Measurements from ENCODE around the gene IQCH. TPM values are rescaled to one million over a fixed set of nuclear protein-coding genes. Genes with fewer than 3 reads are reported as not detected.

IQCH gene
- total and polyA plus RNA-seq, 2 of the 4 experiments (the other 2 are of a cell fraction), result 0.60 to 2.5 TPM

- ATAC-seq (ENCODE audit: low read depth), result no peak
- peak; percentile 2 for DNase-seq
- Histone ChIP-seq H2AFZ (replicated peaks; ENCODE audit: low read length, poor library complexity) (no peak overlapping the region), H3K27me3 (ENCODE audit: control insufficient read depth, insufficient read depth, low read length) (peaks cover 2% of the 10 kb centered on the region), H2AK9ac (replicated peaks; ENCODE audit: low read depth, low read length, poor library complexity) (no peak overlapping the region), H3K9me1 (ENCODE audit: insufficient read depth, low read length) (no peaks in the 10 kb centered on the region), H3K14ac (replicated peaks; ENCODE audit: low read depth, low read length) (no peak overlapping the region), H3K36me3 (ENCODE audit: control insufficient read depth, insufficient read depth, low read length) (no peaks in the 10 kb centered on the region), H3K18ac (ENCODE audit: low read depth, low read length) (no peak overlapping the region), H4K5ac (ENCODE audit: low read depth, low read length) (no peak overlapping the region), H3K4ac (ENCODE audit: low read depth, low read length) (no peak overlapping the region), H2BK15ac (ENCODE audit: low read depth, low read length) (no peak overlapping the region), H3K4me3 (ENCODE audit: insufficient read depth, low read depth, low read length) (no peak overlapping the region), H3K4me2 (ENCODE audit: low read depth, low read length) (no peak overlapping the region), H3K9ac (ENCODE audit: low read depth, low read length) (no peak overlapping the region), H3K56ac (ENCODE audit: extremely low read depth, insufficient read depth, low read length) (no peak overlapping the region), H3K4me1 (ENCODE audit: control insufficient read depth, insufficient read depth, low read length) (no peaks in the 10 kb centered on the region), H3K9me3 (ENCODE audit: control insufficient read depth, insufficient read depth, low read length) (no peaks in the 10 kb centered on the region), H3K79me1 (ENCODE audit: low read depth in 1 of 2, low read length in 2 of 2) (no peaks in the 10 kb centered on the region), H4K20me1 (ENCODE audit: insufficient read depth, low read length) (no peaks in the 10 kb centered on the region), H2AK5ac (ENCODE audit: low read depth, low read length) (no peak overlapping the region), H3K23ac (ENCODE audit: low read depth, low read length) (no peak overlapping the region), H4K91ac (ENCODE audit: insufficient read depth, low read depth, low read length) (no peak overlapping the region), H2BK20ac (ENCODE audit: low read depth, low read length) (no peak overlapping the region), H4K8ac (ENCODE audit: low read depth in 2 of 2, low read length in 2 of 2) (no peak overlapping the region), H2BK120ac (ENCODE audit: low read depth, low read length) (no peak overlapping the region), H2BK5ac (ENCODE audit: low read depth, low read length, poor library complexity, severe bottlenecking) (no peak overlapping the region), H3K27ac (ENCODE audit: insufficient read depth, low read length) (no peak overlapping the region)
- intact Hi-C loops (cut with micrococcal nuclease), result no loop called here
- TF ChIP-seq, protein P1, sequence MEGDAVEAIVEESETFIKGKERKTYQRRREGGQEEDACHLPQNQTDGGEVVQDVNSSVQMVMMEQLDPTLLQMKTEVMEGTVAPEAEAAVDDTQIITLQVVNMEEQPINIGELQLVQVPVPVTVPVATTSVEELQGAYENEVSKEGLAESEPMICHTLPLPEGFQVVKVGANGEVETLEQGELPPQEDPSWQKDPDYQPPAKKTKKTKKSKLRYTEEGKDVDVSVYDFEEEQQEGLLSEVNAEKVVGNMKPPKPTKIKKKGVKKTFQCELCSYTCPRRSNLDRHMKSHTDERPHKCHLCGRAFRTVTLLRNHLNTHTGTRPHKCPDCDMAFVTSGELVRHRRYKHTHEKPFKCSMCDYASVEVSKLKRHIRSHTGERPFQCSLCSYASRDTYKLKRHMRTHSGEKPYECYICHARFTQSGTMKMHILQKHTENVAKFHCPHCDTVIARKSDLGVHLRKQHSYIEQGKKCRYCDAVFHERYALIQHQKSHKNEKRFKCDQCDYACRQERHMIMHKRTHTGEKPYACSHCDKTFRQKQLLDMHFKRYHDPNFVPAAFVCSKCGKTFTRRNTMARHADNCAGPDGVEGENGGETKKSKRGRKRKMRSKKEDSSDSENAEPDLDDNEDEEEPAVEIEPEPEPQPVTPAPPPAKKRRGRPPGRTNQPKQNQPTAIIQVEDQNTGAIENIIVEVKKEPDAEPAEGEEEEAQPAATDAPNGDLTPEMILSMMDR (conservative IDR thresholded peaks at IDR 0.05; ENCODE audit: low read depth, low read length), result 0 out of 2 replicates have a peak, but pooled peaks have one; percentile 10
- TF ChIP-seq FOS (IDR thresholded peaks at IDR 0.05; ENCODE audit: low read depth, low read length), result no peak
- in situ Hi-C loops (cut with MboI; ENCODE audit: low sequenced_read_pairs), result no loop called here
- POLR2A ChIA-PET (ENCODE audit: unreplicated experiment), result no interaction called here
- no CpG with 5 or more reads among the region's 1 CpG for WGBS, 2 experiments (ENCODE audit: extremely low coverage in 2 of 2, insufficient read length in 1 of 2)
- dilution Hi-C loops (cut with HindIII; ENCODE audit: low sequenced_read_pairs, unreplicated experiment), result no loop called here
- CTCF ChIA-PET, result no interaction called here
- no TSS peak for BruUV-seq (replicated peaks)
Measured at GRCh38 chr15:67397139-67397538, 142.6 kb downstream of the IQCH start.
